Measurements from ENCODE around the gene HMGB4. TPM values are rescaled to one million over a fixed set of nuclear protein-coding genes. Genes with fewer than 3 reads are reported as not detected.

HMGB4 gene
- total RNA-seq, 1 donor: not detected

GRCh38 chr1:33898406-33898805, 34.5 kb downstream of the HMGB4 start:
- H3K4me3 ChIP-seq (ENCODE audit: low read length): no peak overlapping the region

GRCh38 chr1:33898881-33899280, 35.0 kb downstream of the HMGB4 start:
- Histone ChIP-seq H3K9me3 (ENCODE audit: low read depth, low read length) (no peaks in the 10 kb centered on the region), H3K27me3 (ENCODE audit: insufficient read depth, low read length) (no peaks in the 10 kb centered on the region), H3K4me3 (ENCODE audit: low read length) (no peak overlapping the region), H3K4me1 (ENCODE audit: insufficient read depth, low read length) (no peaks in the 10 kb centered on the region)

More at GRCh38 chr1:33898406-33898805, 34.5 kb downstream of the HMGB4 start:
- H3K9me3 ChIP-seq (ENCODE audit: low read depth, low read length): no peaks in the 10 kb centered on the region
- H3K27me3 ChIP-seq (ENCODE audit: insufficient read depth, low read length): no peaks in the 10 kb centered on the region
- no peaks in the 10 kb centered on the region for H3K4me1 ChIP-seq (ENCODE audit: insufficient read depth, low read length)

GRCh38 chr1:33899746-33900145, 35.9 kb downstream of the HMGB4 start:
- Histone ChIP-seq H3K9me3 (ENCODE audit: low read depth, low read length) (no peaks in the 10 kb centered on the region), H3K4me3 (ENCODE audit: low read length) (no peak overlapping the region), H3K27me3 (ENCODE audit: insufficient read depth, low read length) (no peaks in the 10 kb centered on the region), H3K4me1 (ENCODE audit: insufficient read depth, low read length) (no peaks in the 10 kb centered on the region)

- H3K27me3 ChIP-seq (ENCODE audit: insufficient read depth, low read length): no peaks in the 10 kb centered on the region
- no peaks in the 10 kb centered on the region for H3K4me1 ChIP-seq (ENCODE audit: insufficient read depth, low read length)
- no peak overlapping the region for H3K4me3 ChIP-seq (ENCODE audit: low read length)
- H3K9me3 ChIP-seq (ENCODE audit: low read depth, low read length): no peaks in the 10 kb centered on the region
Observed at GRCh38 chr1:33902486-33903209, 38.8 kb downstream of the HMGB4 start.

GRCh38 chr1:33903210-33903589, 39.3 kb downstream of the HMGB4 start:
- H3K27me3 ChIP-seq (ENCODE audit: insufficient read depth, low read length): no peaks in the 10 kb centered on the region
- H3K4me1 ChIP-seq (ENCODE audit: insufficient read depth, low read length): no peaks in the 10 kb centered on the region
- H3K9me3 ChIP-seq (ENCODE audit: low read depth, low read length): no peaks in the 10 kb centered on the region
- no peak overlapping the region for H3K4me3 ChIP-seq (ENCODE audit: low read length)

- no peak overlapping the region for H3K4me3 ChIP-seq (ENCODE audit: low read length)
- H3K9me3 ChIP-seq (ENCODE audit: low read depth, low read length): no peaks in the 10 kb centered on the region
- no peaks in the 10 kb centered on the region for H3K4me1 ChIP-seq (ENCODE audit: insufficient read depth, low read length)
- no peaks in the 10 kb centered on the region for H3K27me3 ChIP-seq (ENCODE audit: insufficient read depth, low read length)
Observed at GRCh38 chr1:33905241-33905640, 41.4 kb downstream of the HMGB4 start.

GRCh38 chr1:33906156-33906555, 42.3 kb downstream of the HMGB4 start:
- Histone ChIP-seq H3K27me3 (ENCODE audit: insufficient read depth, low read length) (no peaks in the 10 kb centered on the region), H3K4me3 (ENCODE audit: low read length) (no peak overlapping the region), H3K9me3 (ENCODE audit: low read depth, low read length) (no peaks in the 10 kb centered on the region), H3K4me1 (ENCODE audit: insufficient read depth, low read length) (no peaks in the 10 kb centered on the region)

- H3K9me3 ChIP-seq (ENCODE audit: low read depth, low read length): no peaks in the 10 kb centered on the region
- no peak overlapping the region for H3K4me3 ChIP-seq (ENCODE audit: low read length)
- H3K4me1 ChIP-seq (ENCODE audit: insufficient read depth, low read length): no peaks in the 10 kb centered on the region
- H3K27me3 ChIP-seq (ENCODE audit: insufficient read depth, low read length): no peaks in the 10 kb centered on the region
Observed at GRCh38 chr1:33908324-33908956, 44.6 kb downstream of the HMGB4 start.

Measured in mononuclear cell (primary cell).